NCI-H748 treated with DMSO at 0.1 percent for 48 hours (cell line): Measurements from ENCODE around the gene BTNL9.
A peak's percentile ranks its signal among the peaks of the same experiment; 100 is the strongest.
"Not testable (repeated sequence)": the region's sequence is repeated elsewhere in the genome, so short reads cannot be mapped to it uniquely, and the experiment has no call there.

ENCODE experiments used
- DNase-seq: peaks from one replicate; lab custom pipeline; 2025; lab: John Stamatoyannopoulos, UW

BTNL9 gene

DNA sequence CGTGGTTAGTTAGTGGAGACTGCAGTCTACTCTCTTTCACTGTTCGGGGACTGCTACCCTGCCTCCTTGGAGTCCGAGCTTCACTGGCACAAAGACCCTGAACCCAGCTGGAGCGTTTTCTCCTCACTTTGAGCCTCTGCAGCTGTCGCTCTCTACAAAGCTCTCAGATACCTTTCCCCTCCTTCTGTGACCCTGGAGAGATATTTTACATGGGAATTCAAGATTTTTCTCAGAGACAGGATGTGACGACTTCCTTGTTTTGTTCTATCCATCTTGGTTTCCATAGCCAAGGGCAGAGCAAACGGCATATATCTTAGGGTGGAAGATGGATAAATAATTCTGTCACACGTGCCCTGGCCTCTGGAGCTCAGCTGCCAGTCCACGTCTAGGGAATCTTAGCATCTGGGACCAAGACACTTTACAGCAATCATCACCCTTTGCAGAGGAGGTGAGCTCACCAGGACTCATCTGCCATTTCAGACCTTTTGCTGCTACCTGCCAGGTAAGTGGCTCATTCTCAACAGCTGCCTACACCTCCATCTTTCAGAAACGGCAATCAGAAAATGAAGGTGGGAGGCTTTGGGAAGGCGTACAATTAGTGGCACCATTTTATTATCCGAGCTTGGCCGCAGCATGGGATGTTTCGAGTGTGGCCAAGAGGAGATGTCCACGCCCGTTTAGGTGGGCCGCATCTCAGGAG, at the start of gene BTNL9:
TSS of gene BTNL9 (plus strand) at position 336 of the 700 bp plus-strand sequence. CDS start 5,224 bp downstream, outside the sequence.
- no peak for DNase-seq

DNA sequence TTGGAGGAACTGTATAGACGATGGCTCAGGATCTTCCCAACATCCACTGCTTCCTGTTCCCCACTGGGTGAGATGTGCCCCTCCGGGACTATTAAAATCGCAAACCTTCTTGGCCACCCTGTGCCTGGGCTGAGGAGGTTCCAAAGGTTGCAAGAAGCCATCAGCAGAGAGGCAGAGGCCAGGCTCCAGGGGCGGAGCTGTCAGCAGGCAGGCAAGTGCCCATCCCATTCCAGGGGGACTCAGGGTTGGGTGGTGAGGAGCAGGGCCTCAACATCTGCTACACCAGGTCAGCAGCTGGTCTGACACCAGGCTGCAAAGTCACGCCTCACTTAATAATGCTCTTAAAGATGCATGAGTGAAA, 49.2 kb upstream of the BTNL9 start:
- no peak for DNase-seq

DNA sequence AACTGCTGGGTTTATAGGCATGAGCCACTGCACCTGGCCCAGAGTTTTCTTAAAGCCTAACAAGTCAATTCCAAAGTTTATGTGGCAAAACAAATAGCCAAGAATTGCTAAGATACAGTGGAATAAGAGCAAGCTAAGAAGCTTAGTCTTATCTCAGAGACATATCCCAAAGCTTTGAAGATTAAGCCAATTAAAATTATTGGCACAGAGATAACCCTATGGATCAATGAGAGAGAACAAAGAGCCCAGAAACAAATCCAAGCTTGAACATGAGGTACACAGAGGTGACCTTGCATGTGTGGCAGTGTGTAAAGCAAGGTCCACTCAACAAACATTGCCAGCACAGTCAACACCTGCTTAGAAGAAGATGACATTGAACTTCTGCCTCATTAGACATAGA, 38.1 kb upstream of the BTNL9 start:
- no peak for DNase-seq

DNA sequence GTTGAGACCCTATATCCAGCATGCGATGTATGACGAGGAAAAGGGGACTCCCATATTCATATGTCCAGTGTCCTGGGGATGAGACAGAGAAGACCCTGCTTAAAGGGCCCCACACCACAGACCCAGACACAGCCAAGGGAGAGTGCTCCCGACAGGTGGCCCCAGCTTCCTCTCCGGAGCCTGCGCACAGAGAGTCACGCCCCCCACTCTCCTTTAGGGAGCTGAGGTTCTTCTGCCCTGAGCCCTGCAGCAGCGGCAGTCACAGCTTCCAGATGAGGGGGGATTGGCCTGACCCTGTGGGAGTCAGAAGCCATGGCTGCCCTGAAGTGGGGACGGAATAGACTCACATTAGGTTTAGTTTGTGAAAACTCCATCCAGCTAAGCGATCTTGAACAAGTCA, 34.3 kb upstream of the BTNL9 start:
- DNase-seq, result no peak

DNA sequence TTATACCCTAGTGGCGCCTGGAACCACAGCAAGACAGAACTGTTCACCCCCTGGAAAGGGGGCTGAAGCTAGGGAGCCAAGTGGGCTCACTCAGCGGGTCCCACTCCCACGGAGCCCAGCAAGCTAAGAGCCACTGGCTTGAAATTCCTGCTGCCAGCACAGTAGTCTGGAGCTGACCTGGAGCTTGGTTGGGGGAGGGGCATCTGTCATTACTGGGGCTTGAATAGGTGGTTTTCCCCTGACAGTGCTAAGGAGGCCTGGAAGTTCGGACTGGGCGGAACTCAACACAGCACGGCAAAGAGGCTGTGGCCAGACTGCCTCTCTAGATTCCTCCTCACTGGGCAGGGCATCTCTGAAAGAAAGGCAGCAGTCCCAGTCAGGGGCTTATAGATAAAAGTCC, 31.9 kb upstream of the BTNL9 start:
- DNase-seq, result no peak

DNA sequence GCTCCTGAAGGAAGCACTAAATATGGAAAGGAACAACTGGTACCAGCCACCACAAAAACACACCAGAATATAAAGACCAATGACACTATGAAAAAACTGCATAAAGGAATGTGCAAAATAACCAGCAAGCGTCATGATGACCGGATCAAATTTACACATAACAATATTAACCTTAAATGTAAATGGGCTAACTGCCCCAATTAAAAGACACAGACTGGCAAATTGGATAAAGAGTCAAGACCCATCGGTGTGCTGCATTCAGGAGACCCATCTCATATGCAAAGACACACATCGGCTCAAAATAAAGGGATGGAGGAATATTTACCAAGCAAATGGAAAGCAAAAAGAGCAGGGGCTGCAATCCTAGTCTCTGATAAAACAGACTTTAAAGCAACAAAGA, 30.0 kb upstream of the BTNL9 start:
- DNase-seq, result not testable (repeated sequence)

DNA sequence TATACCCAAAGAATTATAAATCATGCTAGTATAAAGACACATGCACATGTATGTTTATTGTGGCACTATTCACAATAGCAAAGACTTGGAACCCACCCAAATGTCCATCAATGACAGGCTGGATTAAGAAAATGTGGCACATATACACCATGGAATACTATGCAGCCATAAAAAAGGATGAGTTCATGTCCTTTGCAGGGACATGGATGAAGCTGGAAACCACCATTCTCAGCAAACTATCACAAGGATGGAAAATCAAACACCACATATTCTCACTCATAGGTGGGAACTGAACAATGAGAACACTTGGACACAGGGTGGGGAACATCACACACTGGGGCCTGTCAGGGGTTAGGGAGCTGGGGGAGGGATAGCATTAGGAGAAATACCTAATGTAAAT, 25.4 kb upstream of the BTNL9 start:
- not testable (repeated sequence) for DNase-seq

DNA sequence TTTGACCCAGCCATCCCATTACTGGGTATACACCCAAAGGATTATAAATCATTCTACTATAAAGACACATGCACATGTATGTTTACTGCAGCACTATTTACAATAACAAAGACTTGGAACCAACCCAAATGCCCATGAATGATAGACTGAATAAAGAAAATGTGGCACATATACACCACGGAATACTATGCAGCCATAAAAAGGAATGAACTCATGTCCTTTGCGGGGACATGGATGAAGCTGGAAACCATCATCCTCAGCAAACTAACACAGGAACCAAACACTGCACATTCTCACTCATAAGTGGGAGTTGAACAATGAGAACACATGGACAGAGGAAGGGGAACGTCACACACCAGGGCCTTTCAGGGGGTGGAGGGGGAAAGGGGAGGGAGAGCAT, 22.6 kb upstream of the BTNL9 start:
- not testable (repeated sequence) for DNase-seq

DNA sequence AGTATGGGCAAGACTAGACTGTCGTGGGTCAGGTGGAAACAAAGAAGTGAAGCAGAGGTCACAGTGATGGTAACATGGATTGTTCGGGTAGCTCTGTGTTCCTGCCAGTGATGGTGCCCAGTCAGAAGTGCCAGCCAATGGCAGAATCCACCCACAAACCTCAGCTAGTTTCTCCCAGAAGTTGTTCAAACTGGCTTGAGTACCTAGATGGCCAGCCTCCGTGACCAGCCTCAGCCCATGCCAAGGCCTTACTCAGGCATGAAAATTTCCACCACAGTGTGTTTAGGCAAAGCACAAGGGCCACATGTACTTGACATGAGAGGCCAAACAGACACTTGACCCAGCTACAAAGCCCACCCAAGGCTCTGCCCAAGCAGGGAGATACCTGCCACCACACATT, 19.4 kb upstream of the BTNL9 start:
- no peak for DNase-seq

DNA sequence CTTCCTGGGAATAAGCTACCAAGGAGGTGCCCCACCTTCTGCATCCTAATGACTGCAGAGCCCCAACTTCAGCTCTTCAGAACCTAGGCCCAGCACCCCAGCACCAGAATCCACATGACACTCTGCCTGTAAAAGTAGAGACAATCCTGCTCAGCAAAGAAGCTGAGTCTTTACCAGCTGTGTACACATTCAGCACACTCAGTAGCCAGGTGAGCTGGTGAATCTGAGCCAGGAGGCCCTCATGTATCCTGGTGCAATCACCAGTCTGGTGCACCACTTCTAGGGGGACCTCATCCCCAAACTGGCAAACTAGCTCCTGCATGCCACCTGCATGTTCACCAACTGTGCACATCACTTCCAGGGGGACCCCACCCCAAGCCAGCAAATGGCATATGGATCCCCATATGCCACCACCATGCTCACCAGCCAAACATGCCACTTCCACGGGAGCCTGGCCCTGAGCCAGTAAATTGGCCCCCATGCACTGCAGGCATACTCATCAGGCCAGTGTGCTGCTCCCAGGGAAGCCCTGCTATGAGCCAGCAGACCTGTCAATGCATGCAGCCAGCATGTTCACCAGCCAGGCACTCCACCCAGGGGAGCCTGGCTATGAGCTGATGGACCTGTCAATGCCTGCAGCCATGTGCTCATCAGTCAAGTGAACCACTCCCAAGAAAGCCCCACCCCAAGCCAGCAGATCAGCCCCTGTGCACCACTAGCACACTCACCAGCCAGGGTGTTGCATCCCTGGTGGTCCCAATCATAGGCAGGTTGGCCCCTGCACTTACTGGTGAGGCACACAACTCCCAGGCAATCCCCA, 15.6 kb upstream of the BTNL9 start:
- no peak for DNase-seq

DNA sequence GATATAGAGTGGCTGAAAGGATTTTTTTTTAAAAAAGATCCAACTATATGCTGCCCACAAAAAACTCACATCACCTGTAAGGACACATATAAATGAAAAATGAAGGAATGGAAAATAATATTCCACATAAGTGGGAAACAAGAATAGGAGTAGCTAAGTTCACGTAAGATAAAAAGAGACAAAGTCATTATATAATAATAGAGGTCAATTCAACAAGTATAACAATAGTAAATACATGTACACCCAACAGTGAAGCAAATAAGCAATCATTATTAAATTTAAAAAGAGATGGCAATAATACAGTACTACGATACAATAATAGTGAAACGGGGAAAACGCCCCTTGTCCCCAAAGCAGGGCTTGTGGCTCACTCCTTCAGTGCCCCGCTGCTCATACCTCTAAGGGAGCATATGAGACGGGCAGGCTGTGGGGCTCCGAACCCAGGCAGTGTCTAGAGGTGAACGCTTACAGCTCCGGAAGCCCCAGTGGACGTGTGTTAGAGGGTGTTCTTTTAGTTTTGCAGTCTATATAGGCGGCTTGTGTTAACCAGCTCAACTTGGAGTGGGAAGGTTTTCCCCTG, 12.5 kb upstream of the BTNL9 start:
- DNase-seq, result no peak

DNA sequence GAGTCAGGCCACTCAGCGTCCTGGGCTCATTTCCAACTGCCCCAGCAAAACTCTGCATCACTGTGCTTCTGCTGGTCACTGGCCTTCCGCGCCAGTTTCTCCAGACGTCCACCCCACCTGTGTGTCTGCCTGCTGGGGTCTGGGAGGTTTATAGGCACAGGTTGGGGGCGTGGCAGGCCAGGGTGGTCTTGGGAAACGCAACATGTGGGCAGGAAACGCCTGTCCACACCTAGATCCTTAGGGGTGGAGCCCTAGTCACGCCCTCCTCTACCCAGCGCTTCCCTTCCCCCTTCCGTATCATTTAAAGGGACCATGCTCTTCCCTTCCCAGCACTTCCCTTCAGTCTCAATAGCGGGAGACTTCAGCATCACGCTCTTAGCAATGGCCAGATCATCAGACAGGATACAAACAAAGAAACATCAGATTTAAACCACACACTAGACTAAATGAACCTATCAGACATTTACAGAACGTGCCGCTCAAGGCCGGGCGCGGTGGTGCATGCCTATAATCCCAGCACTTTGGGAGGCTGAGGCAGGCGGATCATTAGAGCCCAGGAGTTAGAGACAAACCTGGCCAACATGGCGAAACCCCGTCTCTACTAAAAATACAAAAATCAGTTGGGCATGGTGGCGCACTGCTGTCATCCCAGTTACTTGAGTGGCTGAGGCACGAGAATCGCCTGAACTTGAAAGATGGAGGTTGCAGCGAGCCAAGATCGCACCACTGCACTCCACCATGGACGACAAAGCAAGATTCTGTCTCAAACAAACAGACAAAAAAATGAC, 11.8 kb upstream of the BTNL9 start:
- peak; percentile 53 for DNase-seq

DNA sequence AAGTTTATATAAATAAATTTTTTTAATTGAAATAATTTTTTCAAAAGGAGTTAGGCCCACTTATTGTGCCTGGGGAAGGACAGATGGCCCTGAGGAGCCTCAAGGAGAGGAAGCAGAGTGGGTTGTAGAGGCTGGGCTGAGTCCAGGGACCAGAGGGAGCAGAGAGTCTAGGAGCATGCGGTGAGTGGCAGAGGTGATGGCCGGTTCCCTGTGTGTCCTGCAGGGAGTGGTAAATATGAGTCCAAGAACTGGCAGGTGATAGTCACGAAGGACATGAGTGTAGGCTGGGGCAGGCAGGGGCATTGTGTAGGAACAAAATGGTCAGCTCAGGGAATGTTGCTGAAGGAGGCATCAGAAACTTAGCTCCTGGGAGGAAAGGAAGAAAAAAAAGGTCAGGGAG, 8.3 kb upstream of the BTNL9 start:
- no peak for DNase-seq

DNA sequence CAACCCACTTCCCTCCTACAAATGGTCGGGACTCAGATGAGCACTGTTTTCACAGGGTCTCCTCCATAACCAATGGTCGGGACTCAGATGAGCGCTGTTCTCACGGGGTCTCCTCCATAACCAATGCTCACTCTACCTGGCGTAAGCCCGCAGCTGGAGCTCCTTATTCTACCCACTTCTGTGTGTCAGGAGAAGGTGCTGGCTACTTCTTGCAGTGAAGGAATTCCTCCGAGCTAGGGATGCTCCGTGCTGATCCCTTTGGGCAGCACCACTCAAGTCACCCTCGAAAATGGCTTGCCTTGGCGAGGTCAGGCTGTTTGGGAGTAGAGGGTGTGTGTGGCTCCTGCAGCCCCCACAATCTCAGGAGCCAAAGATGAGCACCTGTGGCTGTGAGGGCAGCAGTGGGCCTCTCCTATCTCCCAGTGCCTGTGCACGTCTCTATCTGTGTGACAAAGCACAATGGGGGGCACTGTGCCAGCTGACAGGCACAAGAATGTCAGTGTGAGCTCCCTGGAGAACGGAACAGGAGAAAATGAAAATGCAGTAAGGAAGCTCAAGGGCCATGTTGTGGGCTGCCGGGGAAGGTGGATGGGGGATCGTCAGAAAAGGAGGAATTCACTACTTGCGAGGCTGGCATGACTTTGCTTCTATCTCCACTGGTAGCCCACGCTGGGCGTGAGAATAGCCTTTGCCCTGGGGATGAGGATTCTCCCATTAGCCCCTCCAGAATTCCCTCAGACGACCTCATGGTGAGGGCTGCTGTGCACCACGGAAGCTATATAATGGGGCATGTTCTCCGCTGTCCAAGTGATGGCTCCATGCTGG, 3.9 kb upstream of the BTNL9 start:
- DNase-seq, result no peak

DNA sequence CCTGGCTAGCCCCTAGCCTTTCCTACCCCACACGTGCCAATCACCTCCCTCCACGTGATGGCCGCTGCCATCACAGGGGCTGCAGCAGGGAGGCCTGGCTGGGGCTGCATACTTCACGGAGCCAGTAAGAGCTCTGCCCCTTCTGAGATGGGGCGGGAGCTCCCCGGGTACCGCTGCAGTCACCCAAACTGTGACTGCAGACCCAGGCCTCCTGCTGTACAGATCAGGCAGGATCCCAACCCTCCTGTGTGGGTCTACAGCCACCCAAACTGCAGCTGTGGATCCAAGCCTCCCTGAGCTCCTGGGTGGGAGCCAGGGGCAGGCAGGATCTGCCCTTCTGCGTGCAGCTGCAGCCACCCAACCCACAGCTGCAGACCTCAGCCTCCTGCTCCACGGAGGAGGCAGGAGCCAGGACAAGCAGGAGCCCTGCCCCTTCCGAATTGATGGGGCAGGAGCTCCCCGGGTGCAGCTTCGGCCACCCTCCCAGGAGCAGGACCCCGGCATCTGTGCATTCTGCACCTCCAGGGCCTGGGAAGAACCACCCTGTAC, 3.2 kb upstream of the BTNL9 start:
- no peak for DNase-seq

DNA sequence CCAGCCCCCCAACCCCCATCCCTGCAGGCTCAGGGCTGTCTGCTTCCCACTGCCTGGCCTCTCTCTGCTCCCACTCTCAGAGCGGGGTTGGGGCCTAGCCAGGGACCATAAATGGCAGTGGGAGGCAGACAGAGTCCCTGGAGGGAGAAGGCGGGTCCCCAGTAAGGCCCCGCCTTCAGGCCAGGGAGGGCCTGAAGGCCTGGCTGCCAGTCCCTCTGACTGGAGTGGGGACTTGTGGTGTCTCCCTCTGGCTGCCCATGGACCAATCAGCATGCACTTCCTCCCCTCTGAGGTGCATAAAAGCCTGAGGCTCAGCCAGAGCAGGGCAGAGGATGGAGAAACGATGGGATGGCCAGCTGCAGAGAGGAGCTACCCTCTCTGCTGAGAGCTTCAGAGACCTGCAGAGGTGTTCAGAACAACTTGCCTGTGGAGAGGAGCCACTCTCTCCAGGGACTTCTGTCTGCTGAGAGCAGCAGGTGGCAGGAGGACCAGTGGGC, 2.7 kb upstream of the BTNL9 start:
- no peak for DNase-seq

DNA sequence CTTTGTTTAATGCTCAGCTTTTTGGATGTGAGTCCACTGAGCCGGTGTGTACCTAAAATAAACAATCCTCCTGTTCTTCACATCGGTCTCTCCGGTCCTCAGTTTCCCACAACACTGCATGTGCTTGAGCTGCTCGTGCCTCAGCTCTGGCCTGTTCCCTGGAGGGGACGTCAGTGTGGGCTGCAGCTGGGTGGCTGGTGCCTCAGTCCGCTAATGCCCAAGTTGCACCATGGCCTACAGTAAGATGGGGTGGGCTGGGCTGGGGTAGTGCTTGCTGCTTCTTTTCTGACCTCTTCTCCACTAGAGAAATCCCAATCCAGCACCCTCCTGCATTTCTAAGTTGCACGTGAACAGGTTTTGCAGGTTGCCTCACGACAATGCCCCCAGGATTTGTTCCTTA, 595 bp upstream of the BTNL9 start:
- no peak for DNase-seq

DNA sequence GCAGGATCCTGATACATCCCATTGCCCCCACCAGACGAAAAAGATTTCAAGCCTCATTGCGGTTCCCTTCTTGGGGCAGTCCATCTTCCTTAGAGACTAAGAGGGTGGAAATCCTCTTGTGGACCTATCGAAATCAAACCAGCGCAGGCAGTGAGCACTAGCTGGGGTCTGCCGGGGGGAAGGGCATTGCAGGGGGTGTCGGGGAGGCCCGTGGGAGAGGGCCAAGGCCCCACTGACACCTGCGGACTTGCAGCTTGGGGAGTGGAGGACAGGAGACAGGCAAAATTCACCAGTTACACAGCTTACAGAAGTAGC, 522 bp downstream of the BTNL9 start:
- no peak for DNase-seq

DNA sequence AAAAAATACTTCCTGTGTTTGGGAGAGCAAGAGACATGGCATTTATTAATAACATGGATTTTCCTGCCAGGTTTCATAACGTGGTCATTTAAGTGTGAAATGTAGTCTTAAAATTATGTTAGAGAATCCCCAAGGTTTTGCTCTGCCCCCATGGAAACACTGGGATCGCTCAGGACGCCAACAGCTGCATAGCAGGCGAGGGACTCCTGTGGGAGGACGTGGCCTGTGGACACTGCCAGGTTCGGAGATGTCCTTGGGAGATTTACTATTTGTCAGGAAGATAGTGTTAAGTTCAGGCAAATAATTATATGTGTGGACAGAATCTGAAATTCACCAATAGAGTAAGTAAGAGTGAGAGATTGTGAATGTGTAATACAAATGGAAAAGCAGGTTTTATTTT, 977 bp downstream of the BTNL9 start:
- no peak for DNase-seq

DNA sequence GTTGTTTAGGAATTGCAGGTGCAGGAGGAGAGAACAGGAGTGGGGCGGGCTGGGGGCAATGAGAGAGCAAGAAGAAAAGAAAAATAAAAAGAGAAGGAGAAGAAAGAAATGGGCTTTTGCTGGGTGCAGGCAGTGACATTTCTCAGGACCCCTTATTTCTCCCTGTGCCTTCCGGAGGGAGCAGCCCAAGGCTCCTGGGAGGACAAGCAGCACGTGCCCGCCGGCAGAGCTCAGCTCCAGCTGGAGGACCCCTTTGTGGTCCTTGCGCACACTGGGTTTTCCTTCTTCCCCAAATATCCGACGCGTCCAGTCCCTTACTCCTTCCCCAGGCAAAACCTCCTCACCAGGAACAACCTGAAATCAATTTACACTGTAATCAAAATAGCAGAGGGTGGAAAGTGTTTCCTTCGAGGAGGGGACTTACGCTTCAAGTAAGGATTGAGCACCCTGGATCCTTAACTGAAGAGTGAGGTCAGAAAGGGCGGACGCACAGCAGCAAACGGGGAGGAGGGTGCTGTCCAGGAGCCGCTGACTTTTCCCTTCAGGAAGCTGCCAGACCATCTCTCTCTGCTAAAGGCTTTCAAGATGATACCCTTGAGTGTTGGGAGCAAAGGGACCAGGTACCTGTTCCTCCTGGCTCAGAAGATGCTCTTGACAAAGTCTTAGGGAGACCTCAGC, 2.1 kb downstream of the BTNL9 start:
- DNase-seq, result no peak

DNA sequence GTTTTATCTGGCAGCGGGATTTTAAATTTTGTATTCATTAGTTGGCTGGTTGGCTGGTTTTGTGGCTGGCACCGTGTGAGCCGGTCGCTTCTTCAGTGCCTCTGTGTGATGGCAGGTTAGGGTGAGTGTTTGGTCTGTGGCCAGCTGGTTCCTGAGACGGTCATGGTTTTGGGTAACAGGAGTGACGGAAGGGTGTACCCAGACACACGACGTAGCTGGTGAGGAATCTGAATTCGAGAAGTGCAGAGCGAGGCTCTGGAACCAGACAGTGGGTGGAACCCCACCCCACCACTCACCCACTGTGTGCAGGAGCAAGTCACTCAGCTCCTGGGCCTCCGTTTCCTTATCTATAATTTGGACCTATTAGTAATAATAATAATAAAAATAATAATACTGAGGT, 2.7 kb downstream of the BTNL9 start:
- no peak for DNase-seq
